DMS79 (cell line): ENCODE data around the gene MRTFA.
A peak's percentile ranks its signal among the peaks of the same experiment; 100 is the strongest.

Source experiments
- DNase-seq: peaks from one replicate; lab custom pipeline; 2025; lab: John Stamatoyannopoulos, UW

MRTFA gene

GRCh38 chr22:40463683-40464082, 172.8 kb downstream of the MRTFA start:
- no peak for DNase-seq

- no peak for DNase-seq
Measured at GRCh38 chr22:40463017-40463631, 173.4 kb downstream of the MRTFA start.

DNA sequence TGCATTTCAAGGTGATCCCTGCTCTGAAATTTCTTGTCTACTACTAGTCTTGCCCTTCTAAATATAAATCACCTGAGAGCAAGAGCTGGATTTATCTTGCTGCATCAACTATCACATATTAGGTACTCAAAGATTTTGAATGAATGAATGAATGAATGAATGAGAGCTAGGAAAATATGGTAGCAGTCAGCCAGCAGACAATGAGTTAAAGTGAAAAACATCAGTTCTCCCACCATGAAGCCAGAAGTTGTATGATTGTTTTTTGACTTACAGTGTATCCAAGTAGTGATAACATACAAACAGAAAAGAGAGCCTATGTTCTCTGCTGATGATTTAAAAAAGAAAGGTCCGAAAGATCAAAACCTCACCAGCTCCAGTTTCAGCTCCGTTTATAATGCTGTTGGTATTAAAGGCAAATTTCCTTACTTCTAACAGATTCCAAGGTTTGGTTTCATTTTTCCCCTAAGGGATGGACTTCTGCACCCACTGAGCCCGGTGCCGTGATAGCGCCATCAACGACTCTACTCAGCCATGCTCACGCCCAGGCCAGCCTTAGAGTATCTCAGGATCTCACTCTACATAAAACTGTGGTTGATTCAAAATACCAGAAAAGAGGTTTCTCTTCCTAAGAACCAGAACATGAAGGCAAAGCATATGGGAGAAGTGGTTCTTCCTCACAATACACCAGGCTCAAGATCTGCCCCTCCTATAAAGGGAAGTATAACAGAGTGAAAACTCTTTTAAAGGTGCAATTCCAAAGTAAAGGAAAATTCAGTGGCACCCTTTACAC, 174.1 kb downstream of the MRTFA start:
- no peak for DNase-seq

- DNase-seq = no peak
Measured at GRCh38 chr22:40453671-40454070, 182.8 kb downstream of the MRTFA start.

GRCh38 chr22:40452730-40453487, 183.6 kb downstream of the MRTFA start:
- peak; percentile 59 for DNase-seq

GRCh38 chr22:40451210-40451609, 185.3 kb downstream of the MRTFA start:
- no peak for DNase-seq

- DNase-seq = no peak
Measured at GRCh38 chr22:40450616-40451015, 185.9 kb downstream of the MRTFA start.

DNA sequence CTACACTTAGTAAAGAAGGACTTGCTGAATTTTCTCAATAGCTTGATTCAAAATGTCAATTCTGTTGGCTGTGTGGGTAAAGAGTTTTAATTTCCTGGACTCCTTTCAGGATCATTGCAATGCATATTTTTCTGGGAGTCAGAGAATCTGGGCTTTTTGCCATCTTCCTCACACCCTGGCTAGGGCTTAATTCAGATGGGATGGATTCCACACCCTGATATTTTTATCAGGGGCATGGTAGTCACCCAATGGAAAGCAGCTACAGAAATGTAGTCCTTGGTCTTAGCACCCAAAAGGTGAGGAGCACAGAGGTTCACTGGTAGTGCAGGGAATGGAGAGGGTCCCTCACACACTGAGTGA, 186.9 kb downstream of the MRTFA start:
- no peak for DNase-seq

DNA sequence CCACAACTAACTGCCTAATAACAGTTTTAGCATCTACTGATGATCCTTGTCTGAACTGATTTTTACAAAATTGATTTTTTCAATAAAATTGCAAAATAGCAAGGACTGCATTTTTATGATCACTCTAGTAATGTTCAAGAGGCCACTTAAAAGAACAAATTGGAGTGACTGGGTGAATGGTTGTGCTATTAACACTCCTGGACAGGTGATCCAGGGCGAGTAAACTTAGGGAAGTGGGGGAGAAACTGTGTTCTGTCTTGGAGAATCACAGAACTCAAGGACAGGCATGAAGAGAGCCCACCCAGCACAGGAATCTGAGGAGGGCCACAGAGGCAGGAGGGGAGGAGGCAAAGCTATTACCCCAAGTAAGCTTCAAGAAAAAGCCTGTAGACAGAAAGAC, 190.3 kb downstream of the MRTFA start:
- no peak for DNase-seq

- DNase-seq = no peak
Measured at GRCh38 chr22:40444178-40444831, 192.2 kb downstream of the MRTFA start.

DNA sequence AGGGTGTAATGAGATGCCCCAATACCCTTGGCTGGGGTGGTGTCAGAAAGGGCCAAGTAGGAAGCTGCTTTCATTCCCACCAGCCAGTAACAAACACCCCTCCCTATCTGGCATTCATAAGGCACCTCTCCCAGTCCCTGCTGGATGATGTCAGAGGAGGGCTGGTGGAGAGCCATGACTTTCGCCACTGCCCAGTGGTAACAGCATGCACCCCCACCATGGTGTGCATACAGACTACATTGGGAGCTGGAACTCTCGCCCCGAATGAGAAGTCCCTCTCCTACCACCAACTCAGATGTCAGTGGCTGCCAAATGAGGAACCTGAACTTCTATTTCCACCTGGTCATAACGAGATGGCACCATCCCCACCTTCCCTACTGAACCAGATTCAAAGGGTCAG, 192.8 kb downstream of the MRTFA start:
- DNase-seq = no peak

- no peak for DNase-seq
Measured at GRCh38 chr22:40441761-40442390, 194.6 kb downstream of the MRTFA start.

DNA sequence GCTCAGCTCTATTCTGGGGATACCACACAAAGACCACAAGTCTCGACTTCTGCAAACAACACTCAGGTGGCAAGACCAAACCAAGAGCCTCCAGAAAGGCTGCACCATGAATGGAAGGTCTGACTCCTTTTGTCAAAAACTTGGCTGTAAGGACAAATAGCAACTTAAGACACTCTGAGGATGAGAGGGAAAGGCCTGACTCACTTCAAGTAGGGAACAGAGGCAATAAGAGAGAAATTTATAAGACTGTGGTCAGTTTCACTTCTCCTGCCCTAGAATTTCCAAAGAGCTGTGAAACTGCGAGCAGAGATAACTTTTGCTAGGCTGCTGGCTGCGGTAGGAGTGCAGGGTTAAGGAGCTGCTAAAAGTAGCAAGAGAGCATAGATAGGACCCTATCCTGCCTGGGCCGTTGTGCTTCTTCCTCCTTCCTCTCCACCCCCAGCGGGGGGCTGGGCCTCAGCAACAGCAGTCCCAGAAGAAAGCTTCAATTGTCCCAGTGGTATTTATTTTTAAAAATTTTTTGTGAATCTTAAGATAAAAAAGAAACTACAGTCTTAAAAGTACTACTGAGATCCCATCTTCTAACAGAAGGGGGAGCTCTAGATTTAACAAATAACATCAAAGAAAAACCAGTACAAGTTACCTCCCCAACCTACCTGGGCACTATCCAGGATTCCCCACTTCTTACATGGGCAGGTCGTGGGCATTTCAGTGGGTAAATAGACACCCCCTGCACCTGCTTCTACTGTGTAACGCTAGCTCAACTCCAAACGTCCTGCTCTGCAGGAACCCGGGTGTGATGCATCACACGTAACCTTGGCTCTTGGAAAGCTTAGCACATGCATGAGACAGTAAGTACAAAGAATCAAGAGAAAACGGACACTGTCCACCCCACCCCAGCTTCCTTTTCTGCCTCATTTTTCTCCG, 199.8 kb downstream of the MRTFA start:
- DNase-seq = no peak

DNA sequence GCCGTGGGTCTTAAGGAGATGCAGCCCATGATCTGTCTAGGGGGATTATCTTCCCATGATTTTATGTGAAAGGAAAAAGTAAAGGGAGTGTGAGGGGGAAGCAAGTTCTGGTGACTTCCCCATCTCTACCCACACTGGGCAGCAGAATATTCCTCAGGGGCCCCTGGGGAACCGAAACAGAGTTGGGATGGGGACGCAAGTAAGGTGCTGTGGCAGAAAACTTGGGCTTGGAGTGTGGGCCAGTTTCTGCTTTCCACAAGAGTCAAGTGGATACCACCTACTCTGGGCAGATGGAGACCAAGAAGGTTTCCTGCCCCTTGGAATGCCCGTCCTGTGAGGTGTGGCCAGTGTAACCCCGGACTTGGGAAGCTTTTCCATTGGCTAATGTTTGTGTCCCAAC, 201.8 kb downstream of the MRTFA start:
- DNase-seq = no peak

- no peak for DNase-seq
Measured at GRCh38 chr22:40434106-40434505, 202.4 kb downstream of the MRTFA start.

DNA sequence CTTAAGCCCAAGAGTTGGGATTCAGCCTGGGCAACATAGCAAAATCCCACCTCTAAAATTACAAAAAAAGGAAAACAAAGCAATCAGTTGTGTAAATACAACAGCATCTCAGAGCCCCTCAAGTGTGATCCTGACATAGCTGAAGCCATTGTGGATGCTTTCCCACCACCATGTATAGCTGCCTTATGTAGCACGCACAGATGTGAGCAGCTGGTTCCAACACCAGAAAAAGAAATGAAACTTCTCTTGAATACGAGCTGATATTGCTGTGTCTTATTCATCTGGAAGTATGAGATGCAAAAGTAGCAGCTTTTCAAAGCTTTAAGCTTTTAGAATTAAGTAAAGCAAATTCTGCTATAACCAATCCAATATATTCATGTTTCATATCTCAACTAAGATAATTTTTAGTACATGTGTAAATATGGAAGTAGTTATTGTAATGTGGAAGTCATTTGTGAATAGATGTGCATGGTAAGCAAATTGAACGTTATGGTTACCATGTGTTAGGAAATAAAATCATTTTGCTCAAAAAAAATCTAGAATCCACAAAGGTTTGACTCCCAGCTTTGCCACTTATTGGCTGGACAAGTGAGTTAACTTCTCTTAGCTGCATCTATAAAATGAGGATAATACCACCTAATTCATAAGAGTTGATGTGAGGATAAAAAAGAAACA, 203.0 kb downstream of the MRTFA start:
- no peak for DNase-seq

GRCh38 chr22:40432625-40433024, 203.9 kb downstream of the MRTFA start:
- no peak for DNase-seq

GRCh38 chr22:40432157-40432556, 204.4 kb downstream of the MRTFA start:
- no peak for DNase-seq

DNA sequence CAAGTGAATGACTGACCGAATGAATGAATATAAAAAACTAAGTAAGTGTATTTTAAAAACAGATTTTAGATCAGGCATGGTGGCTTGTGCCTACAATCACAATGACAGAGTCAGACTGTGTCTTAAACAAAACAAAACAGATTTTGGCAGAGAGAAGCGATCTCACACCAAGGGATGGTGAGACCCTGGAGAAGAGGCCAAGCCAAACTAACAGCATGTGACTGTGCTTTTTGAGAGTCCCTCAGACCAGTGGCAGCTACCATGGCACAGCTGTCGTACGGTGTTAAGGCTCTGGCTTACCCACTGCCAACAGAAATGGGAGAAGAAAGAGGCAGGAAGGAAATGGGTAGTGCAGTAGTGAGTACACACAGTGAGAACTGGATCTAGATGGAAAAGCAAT, 205.5 kb downstream of the MRTFA start:
- no peak for DNase-seq

DNA sequence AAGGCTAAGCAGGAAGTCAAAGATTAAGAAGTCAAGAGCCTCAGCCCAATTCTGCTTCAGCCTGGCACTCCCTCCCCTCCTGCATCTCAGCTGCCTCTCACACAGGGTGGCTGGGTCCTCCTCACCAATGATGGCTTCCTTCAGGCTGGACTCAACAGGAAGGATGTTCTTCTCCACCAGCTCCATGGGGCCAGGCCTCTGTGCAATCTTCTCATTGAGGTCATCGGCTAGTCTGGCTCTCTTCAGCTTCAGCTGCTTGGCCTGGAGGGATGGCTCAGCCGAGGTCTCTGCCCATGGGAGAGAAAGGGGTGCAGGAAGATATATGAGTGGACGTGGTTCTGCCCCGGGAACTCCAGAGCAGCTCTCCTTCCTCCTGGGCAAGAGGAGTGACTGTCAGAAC, 207.0 kb downstream of the MRTFA start:
- DNase-seq = no peak
